Uterus (tissue), 2 donors: Measurements from ENCODE around the gene EPHB3.

Experiments
- POLR2A ChIP-seq, 2 donors: fragments of 450-650 bp; IDR thresholded peaks; one replicate each; pipeline ENCODE4 v1.6.1; 2016; ENCODE audit warnings: antibody characterized with exemption in 2 of 2, mild to moderate bottlenecking in 1 of 2, moderate library complexity in 1 of 2
- TF ChIP-seq, protein P1 (sequence below), 4 experiments: fragments of 200-600 bp in 2 of 4; fragments of 450-650 bp in 2 of 4; sonication (generic) in 2 of 4; IDR thresholded peaks; one replicate each; pipeline ENCODE4 v1.5.1; 2016 to 2019; ENCODE audit warnings: antibody characterized with exemption in 4 of 4, mild to moderate bottlenecking in 2 of 4, moderate library complexity in 1 of 4

DNA sequence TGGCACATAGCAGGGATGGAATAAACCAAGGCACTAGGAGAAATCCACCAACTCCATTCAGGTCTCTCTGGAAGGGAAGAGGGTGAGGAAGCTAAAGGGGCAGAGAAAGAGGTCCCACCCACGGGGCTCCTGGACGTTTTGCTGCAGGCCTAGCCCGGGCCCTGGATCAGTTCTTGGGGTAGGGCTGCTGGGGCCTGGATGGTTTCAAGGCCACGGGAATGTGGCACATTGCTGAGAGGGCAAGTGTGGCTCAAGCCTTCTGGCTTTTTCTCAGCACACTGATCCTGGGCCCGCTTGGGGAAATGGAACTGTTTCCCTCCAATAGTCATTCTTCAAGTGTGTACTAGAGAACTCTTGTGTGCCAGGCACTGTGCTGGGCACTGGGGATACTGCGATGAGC lies 24.0 kb downstream of the EPHB3 start:
- TF ChIP-seq, protein P1, sequence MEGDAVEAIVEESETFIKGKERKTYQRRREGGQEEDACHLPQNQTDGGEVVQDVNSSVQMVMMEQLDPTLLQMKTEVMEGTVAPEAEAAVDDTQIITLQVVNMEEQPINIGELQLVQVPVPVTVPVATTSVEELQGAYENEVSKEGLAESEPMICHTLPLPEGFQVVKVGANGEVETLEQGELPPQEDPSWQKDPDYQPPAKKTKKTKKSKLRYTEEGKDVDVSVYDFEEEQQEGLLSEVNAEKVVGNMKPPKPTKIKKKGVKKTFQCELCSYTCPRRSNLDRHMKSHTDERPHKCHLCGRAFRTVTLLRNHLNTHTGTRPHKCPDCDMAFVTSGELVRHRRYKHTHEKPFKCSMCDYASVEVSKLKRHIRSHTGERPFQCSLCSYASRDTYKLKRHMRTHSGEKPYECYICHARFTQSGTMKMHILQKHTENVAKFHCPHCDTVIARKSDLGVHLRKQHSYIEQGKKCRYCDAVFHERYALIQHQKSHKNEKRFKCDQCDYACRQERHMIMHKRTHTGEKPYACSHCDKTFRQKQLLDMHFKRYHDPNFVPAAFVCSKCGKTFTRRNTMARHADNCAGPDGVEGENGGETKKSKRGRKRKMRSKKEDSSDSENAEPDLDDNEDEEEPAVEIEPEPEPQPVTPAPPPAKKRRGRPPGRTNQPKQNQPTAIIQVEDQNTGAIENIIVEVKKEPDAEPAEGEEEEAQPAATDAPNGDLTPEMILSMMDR (IDR thresholded peaks at IDR 0.05) = no peak
- no peak for TF ChIP-seq POLR2A (IDR thresholded peaks at IDR 0.05)
